ENCODE data around the gene N4BP2. TPM values are rescaled to one million over a fixed set of nuclear protein-coding genes. Genes with fewer than 3 reads are reported as not detected.

Gene N4BP2
- total and polyA plus RNA-seq, 2 experiments from 2014 or later: 11.2 to 28.8 TPM

GRCh38 chr4:40179360-40179759, 122.7 kb downstream of the N4BP2 start:
- Histone ChIP-seq H3K4me2 (no peak overlapping the region), H3K79me2 (no peaks in the 10 kb centered on the region), H2AFZ (no peak overlapping the region), H3K27me3 (no peaks in the 10 kb centered on the region), H3K4me3 (no peak overlapping the region), H3K9me3 (ENCODE audit: low read depth) (no peaks in the 10 kb centered on the region), H3K4me1 (ENCODE audit: insufficient read depth) (no peaks in the 10 kb centered on the region), H3K9me2 (replicated peaks; ENCODE audit: insufficient read depth) (no peaks in the 10 kb centered on the region), H4K20me1 (ENCODE audit: insufficient read depth, poor library complexity, severe bottlenecking) (no peaks in the 10 kb centered on the region), H3K27ac (no peak overlapping the region), H3K36me3 (replicated peaks; ENCODE audit: insufficient read depth, low read depth) (no peaks in the 10 kb centered on the region)
- WGBS (ENCODE audit: low lambda C conversion rate, missing lambda C conversion rate): 84% methylated on average over 1 of the region's 1 CpG
- no peak for DNase-seq (ENCODE audit: low spot score)
- TF ChIP-seq, protein P1, sequence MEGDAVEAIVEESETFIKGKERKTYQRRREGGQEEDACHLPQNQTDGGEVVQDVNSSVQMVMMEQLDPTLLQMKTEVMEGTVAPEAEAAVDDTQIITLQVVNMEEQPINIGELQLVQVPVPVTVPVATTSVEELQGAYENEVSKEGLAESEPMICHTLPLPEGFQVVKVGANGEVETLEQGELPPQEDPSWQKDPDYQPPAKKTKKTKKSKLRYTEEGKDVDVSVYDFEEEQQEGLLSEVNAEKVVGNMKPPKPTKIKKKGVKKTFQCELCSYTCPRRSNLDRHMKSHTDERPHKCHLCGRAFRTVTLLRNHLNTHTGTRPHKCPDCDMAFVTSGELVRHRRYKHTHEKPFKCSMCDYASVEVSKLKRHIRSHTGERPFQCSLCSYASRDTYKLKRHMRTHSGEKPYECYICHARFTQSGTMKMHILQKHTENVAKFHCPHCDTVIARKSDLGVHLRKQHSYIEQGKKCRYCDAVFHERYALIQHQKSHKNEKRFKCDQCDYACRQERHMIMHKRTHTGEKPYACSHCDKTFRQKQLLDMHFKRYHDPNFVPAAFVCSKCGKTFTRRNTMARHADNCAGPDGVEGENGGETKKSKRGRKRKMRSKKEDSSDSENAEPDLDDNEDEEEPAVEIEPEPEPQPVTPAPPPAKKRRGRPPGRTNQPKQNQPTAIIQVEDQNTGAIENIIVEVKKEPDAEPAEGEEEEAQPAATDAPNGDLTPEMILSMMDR (IDR thresholded peaks at IDR 0.05; ENCODE audit: poor library complexity): no peak

GRCh38 chr4:40180356-40180755, 123.7 kb downstream of the N4BP2 start:
- Histone ChIP-seq H4K20me1 (ENCODE audit: insufficient read depth, poor library complexity, severe bottlenecking) (no peaks in the 10 kb centered on the region), H3K9me2 (replicated peaks; ENCODE audit: insufficient read depth) (no peaks in the 10 kb centered on the region), H3K36me3 (replicated peaks; ENCODE audit: insufficient read depth, low read depth) (no peaks in the 10 kb centered on the region), H3K27ac (no peak overlapping the region), H3K9me3 (ENCODE audit: low read depth) (no peaks in the 10 kb centered on the region), H2AFZ (no peak overlapping the region), H3K4me2 (no peak overlapping the region), H3K4me1 (ENCODE audit: insufficient read depth) (no peaks in the 10 kb centered on the region), H3K27me3 (no peaks in the 10 kb centered on the region), H3K4me3 (no peak overlapping the region), H3K79me2 (no peaks in the 10 kb centered on the region)
- 79% methylated on average over 1 of the region's 1 CpG for WGBS (ENCODE audit: low lambda C conversion rate, missing lambda C conversion rate)
- TF ChIP-seq, protein P1 (IDR thresholded peaks at IDR 0.05; ENCODE audit: poor library complexity): no peak
- TF ChIP-seq EZH2 (IDR thresholded peaks at IDR 0.05; ENCODE audit: borderline replicate concordance): no peak
- no peak for TF ChIP-seq EZH2phosphoT487 (IDR thresholded peaks at IDR 0.05; ENCODE audit: low read depth, severe bottlenecking, unreplicated experiment)
- DNase-seq (ENCODE audit: low spot score): no peak

DNA sequence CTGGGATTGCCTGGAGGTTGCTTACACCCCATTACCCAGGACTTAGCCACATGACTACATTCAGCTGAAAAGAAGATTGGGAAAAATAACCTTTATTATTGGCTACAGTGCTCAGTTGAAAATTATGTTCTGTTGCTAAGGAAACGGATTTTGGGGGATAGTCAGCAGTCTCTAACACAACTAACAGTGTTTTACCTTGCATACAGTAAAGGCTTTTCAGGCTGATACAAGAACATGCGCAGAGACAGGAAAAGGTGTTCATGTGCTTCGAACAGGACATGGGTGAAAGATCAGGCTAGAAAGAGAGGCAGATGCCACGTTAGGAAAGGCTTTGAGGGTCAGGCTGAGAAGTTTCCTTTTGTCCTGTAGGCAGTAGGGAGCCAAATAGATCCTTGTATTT, 125.4 kb downstream of the N4BP2 start:
- H3K27ac ChIP-seq: no peak overlapping the region
- no peak for DNase-seq (ENCODE audit: low spot score)
- no peaks in the 10 kb centered on the region for H3K4me1 ChIP-seq (ENCODE audit: insufficient read depth)
- WGBS (ENCODE audit: low lambda C conversion rate, missing lambda C conversion rate): 92% methylated on average over 4 of the region's 4 CpGs
- H3K4me3 ChIP-seq: no peak overlapping the region
- no peaks in the 10 kb centered on the region for H3K9me2 ChIP-seq (replicated peaks; ENCODE audit: insufficient read depth)
- TF ChIP-seq, protein P1 (IDR thresholded peaks at IDR 0.05; ENCODE audit: poor library complexity): no peak
- TF ChIP-seq EZH2phosphoT487 (IDR thresholded peaks at IDR 0.05; ENCODE audit: low read depth, severe bottlenecking, unreplicated experiment) (no peak), EZH2 (IDR thresholded peaks at IDR 0.05; ENCODE audit: borderline replicate concordance) (no peak)
- no peaks in the 10 kb centered on the region for H3K9me3 ChIP-seq (ENCODE audit: low read depth)
- H3K27me3 ChIP-seq: no peaks in the 10 kb centered on the region
- H3K36me3 ChIP-seq (replicated peaks; ENCODE audit: insufficient read depth, low read depth): no peaks in the 10 kb centered on the region
- H3K79me2 ChIP-seq: no peaks in the 10 kb centered on the region
- H4K20me1 ChIP-seq (ENCODE audit: insufficient read depth, poor library complexity, severe bottlenecking): no peaks in the 10 kb centered on the region
- H3K4me2 ChIP-seq: no peak overlapping the region
- no peak overlapping the region for H2AFZ ChIP-seq

- H3K36me3 ChIP-seq (replicated peaks; ENCODE audit: insufficient read depth, low read depth): no peaks in the 10 kb centered on the region
- no peaks in the 10 kb centered on the region for H3K4me1 ChIP-seq (ENCODE audit: insufficient read depth)
- 95% methylated on average over 3 of the region's 3 CpGs for WGBS (ENCODE audit: low lambda C conversion rate, missing lambda C conversion rate)
- no peak for DNase-seq (ENCODE audit: low spot score)
- H3K27ac ChIP-seq: no peak overlapping the region
- H3K4me3 ChIP-seq: no peak overlapping the region
- H2AFZ ChIP-seq: no peak overlapping the region
- no peaks in the 10 kb centered on the region for H3K79me2 ChIP-seq
- TF ChIP-seq EZH2phosphoT487 (IDR thresholded peaks at IDR 0.05; ENCODE audit: low read depth, severe bottlenecking, unreplicated experiment): no peak
- no peaks in the 10 kb centered on the region for H3K27me3 ChIP-seq
- no peaks in the 10 kb centered on the region for H3K9me2 ChIP-seq (replicated peaks; ENCODE audit: insufficient read depth)
- H4K20me1 ChIP-seq (ENCODE audit: insufficient read depth, poor library complexity, severe bottlenecking): no peaks in the 10 kb centered on the region
- H3K4me2 ChIP-seq: no peak overlapping the region
- no peaks in the 10 kb centered on the region for H3K9me3 ChIP-seq (ENCODE audit: low read depth)
These were observed 126.3 kb downstream of the N4BP2 start for GRCh38 chr4:40182954-40183353.

Data from hepatocyte (in vitro differentiated cells).